Kidney (tissue), 14 donors: ENCODE measurements around the gene CACNA1E. TPM values are rescaled to one million over a fixed set of nuclear protein-coding genes. Genes with fewer than 3 reads are reported as not detected.

Source experiments
- DNase-seq, 5 donors: peaks; one replicate each; pipeline ENCODE4 v3.0.0-alpha.2; 2013 to 2020
- FAIRE-seq: peaks from 2 replicates; lab custom pipeline; 2012; peaks lifted over from hg19 to GRCh38; lab: Jason Lieb, UNC
- H3K27ac ChIP-seq, 2 donors: one replicate each; pipeline ENCODE4 v1.7.0; 2013; ENCODE audit warnings: low read depth in 2 of 2, low read length in 2 of 2, inconsistent platforms in 1 of 2
- H3K27me3 ChIP-seq: one replicate; pipeline ENCODE4 v1.7.1; 2013; ENCODE audit warnings: low read length, inconsistent platforms; ENCODE audit not compliant: control insufficient read depth, insufficient read depth
- H3K36me3 ChIP-seq, 3 donors: one replicate each; pipeline versions ENCODE4 v1.7.0 to v1.7.1; 2013; ENCODE audit warnings: low read length in 3 of 3, control low read depth in 1 of 3, inconsistent platforms in 1 of 3; ENCODE audit not compliant: insufficient read depth in 3 of 3, control insufficient read depth in 2 of 3
- H3K4me1 ChIP-seq, 3 donors: one replicate each; pipeline versions ENCODE4 v1.7.0 to v1.7.1; 2013; ENCODE audit warnings: low read length in 3 of 3, inconsistent platforms in 1 of 3, low read depth in 1 of 3; ENCODE audit not compliant: control insufficient read depth in 2 of 3, insufficient read depth in 2 of 3
- H3K4me3 ChIP-seq, 3 donors: one replicate each; pipeline versions ENCODE4 v1.7.0 to v1.8.1; 2013; ENCODE audit warnings: low read length in 3 of 3, control low read depth in 1 of 3, inconsistent platforms in 1 of 3
- H3K9ac ChIP-seq, 3 donors: one replicate each; pipeline versions ENCODE4 v1.7.0 to v1.7.1; 2013; ENCODE audit warnings: low read length in 3 of 3, control low read depth in 1 of 3, inconsistent platforms in 1 of 3
- H3K9me3 ChIP-seq, 3 donors: one replicate each; pipeline versions ENCODE4 v1.7.0 to v1.7.1; 2013; ENCODE audit warnings: low read length in 3 of 3, control low read depth in 1 of 3, inconsistent platforms in 1 of 3; ENCODE audit not compliant: control insufficient read depth in 2 of 3, insufficient read depth in 1 of 3
- CTCF ChIP-seq: IDR thresholded peaks from 3 replicates; pipeline ENCODE4 v1.5.1; 2012; ENCODE audit warnings: mild to moderate bottlenecking, moderate library complexity, borderline replicate concordance; ENCODE audit not compliant: insufficient read depth; ENCODE audit errors: extremely low read depth
- intact Hi-C: fragments of 100-400 bp; cut with DNase I; formaldehyde crosslinking; loops from one replicate; pipeline ENCODE4 v1.11.1; 2022
- polyA plus RNA-seq: library from polyadenylated mRNA; stranded (reverse); fragments of 350-450 nt; fragmentation: Illumina TruSeq; extraction: RNeasy Lipid Tissue Mini Kit (QIAGEN cat#74804); gene quantifications from one replicate; pipeline ENCODE4 v1.2.3, GENCODE V29; 2014; ENCODE audit warnings: low read depth, low replicate concordance; ENCODE audit not compliant: insufficient read depth
- total RNA-seq: library from RNA; stranded (reverse); fragmentation: NEBNext Ultra II Directional; extraction: Animal tissue kit (Norgen Biotek cat#: 25700); gene quantifications from one replicate; pipeline ENCODE4 v1.2.1, GENCODE V29; 2021
- donor health status: control.
- donor health status: control.
- donor health status: control.
- donor health status: control.
- donor health status: control.
- donor health status: DM: yes; HTN: yes; CAD: no.
- donor health status: Normal renal cell carcinoma (clear cell type).

CACNA1E gene
- total and polyA plus RNA-seq, 2 donors from 2014 or later = 0.19 TPM

- intact Hi-C loops = no loop called here
Measured at GRCh38 chr1:181748013-181748412, 264.7 kb downstream of the CACNA1E start.

GRCh38 chr1:181754103-181754502, 270.8 kb downstream of the CACNA1E start:
- no peak for TF ChIP-seq CTCF
- Histone ChIP-seq H3K27me3 (no peaks in the 10 kb centered on the region), H3K27ac (no peak overlapping the region), H3K4me1 (no peaks in the 10 kb centered on the region), H3K9me3 (no peaks in the 10 kb centered on the region), H3K36me3 (no peaks in the 10 kb centered on the region), H3K9ac (no peak overlapping the region), H3K4me3 (no peak overlapping the region)
- intact Hi-C loops = no loop called here
- FAIRE-seq (no peak), DNase-seq (no peak)

More at GRCh38 chr1:181748013-181748412, 264.7 kb downstream of the CACNA1E start:
- no peaks in the 10 kb centered on the region for H3K36me3 ChIP-seq
- no peaks in the 10 kb centered on the region for H3K27me3 ChIP-seq
- H3K9ac ChIP-seq = no peak overlapping the region
- DNase-seq (no peak), FAIRE-seq (no peak)
- no peaks in the 10 kb centered on the region for H3K9me3 ChIP-seq
- H3K4me3 ChIP-seq = no peak overlapping the region
- TF ChIP-seq CTCF = no peak
- H3K27ac ChIP-seq = no peak overlapping the region
- no peaks in the 10 kb centered on the region for H3K4me1 ChIP-seq

- no peak overlapping the region for H3K27ac ChIP-seq
- no peak for TF ChIP-seq CTCF
- H3K4me1 ChIP-seq = no peaks in the 10 kb centered on the region
- H3K9me3 ChIP-seq = no peaks in the 10 kb centered on the region
- no peaks in the 10 kb centered on the region for H3K27me3 ChIP-seq
- intact Hi-C loops = no loop called here
- no peak overlapping the region for H3K4me3 ChIP-seq
- FAIRE-seq (no peak), DNase-seq (no peak)
- H3K9ac ChIP-seq = no peak overlapping the region
- H3K36me3 ChIP-seq = no peaks in the 10 kb centered on the region
Measured at GRCh38 chr1:181759481-181759880, 276.2 kb downstream of the CACNA1E start.

GRCh38 chr1:181763736-181764135, 280.4 kb downstream of the CACNA1E start:
- FAIRE-seq = no peak
- no peak for TF ChIP-seq CTCF
- no peak for DNase-seq
- no peak overlapping the region for H3K4me3 ChIP-seq
- no peaks in the 10 kb centered on the region for H3K4me1 ChIP-seq
- H3K9me3 ChIP-seq = no peaks in the 10 kb centered on the region
- intact Hi-C loops = no loop called here
- H3K27me3 ChIP-seq = no peaks in the 10 kb centered on the region
- no peak overlapping the region for H3K27ac ChIP-seq
- no peak overlapping the region for H3K9ac ChIP-seq
- H3K36me3 ChIP-seq = no peaks in the 10 kb centered on the region
